ENCODE results near the gene LARGE1.

DNA sequence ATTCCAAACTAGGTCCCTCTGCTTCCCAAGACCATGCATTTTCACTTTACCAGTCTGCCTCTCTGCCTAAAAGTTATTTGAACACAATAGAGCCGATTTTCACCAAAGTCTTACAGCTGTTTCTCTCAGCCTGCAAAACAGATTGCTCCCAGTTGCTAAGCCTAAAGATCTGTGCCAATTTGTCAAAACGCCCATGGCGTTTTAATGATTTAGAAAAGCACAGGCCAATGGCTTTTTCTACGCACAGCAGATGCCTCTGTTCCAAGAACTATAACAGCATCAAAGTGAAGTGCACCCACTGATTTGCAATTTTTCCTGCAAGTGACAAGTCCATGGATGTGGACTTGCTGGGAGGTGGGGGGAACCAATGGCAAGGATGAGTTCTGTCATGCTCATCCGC is 688.2 kb downstream of the LARGE1 start:
- TF ChIP-seq, protein P1, sequence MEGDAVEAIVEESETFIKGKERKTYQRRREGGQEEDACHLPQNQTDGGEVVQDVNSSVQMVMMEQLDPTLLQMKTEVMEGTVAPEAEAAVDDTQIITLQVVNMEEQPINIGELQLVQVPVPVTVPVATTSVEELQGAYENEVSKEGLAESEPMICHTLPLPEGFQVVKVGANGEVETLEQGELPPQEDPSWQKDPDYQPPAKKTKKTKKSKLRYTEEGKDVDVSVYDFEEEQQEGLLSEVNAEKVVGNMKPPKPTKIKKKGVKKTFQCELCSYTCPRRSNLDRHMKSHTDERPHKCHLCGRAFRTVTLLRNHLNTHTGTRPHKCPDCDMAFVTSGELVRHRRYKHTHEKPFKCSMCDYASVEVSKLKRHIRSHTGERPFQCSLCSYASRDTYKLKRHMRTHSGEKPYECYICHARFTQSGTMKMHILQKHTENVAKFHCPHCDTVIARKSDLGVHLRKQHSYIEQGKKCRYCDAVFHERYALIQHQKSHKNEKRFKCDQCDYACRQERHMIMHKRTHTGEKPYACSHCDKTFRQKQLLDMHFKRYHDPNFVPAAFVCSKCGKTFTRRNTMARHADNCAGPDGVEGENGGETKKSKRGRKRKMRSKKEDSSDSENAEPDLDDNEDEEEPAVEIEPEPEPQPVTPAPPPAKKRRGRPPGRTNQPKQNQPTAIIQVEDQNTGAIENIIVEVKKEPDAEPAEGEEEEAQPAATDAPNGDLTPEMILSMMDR (IDR thresholded peaks at IDR 0.05), result no peak
- no peak for TF ChIP-seq POLR2A (IDR thresholded peaks at IDR 0.05)

Data from tibial nerve (tissue), 3 donors.